ENCODE data around the gene ANKRD42.

ANKRD42 gene

DNA sequence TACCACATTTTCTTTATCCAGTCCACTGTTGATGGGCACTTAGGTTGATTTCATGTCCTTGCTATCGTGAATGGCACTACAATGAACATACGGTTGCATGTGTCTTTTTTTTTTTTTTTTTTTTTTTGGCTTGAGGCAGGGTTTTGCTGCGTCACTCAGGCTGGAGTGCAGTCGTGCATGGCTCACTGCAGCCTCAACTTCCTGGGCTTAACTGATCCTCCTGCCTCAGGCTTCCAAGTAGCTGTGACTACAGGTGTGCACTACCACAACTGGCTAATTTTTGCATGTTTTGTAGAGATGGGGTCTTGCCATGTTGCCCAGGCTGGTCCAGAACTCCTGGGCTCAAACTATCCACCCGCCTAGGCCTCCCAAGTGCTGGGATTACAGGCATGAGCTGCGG is 94.1 kb downstream of the ANKRD42 start:
- DNase-seq (ENCODE audit: low read depth) = no peak

DNA sequence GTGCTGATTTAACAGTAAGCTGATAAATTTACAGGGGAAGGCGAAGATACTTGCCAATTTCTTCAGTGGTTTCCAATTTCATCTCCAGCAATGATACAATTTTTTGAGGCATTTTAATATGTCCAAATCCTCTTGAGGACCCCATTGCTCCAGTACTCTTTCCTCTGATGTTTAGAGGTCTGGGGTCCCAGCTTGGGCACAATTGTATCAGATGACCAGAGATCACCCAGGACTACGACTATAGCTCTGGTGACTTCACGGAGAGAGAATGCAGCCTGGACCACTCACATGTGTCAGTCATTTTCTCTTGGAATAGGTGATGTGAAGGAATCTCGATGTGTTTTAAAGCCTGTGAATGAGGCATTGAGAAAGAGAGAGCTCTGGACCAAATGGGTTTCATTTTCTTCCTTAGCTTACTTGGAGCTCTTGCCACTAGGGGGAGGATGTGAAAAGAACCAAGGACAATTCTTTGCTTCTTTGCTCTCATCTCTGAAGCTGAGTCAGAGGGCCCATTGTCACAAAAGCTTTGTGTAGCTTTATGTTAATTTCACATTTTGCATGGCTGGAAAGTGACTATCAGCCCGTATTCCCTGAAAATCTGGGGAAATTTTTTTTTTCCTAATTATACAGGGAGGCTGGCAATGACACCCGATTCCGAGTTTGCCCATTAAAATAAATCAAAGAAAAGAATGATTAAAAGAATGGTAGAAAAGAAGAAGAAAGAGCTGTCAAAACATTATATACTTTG is 99.4 kb downstream of the ANKRD42 start:
- DNase-seq (ENCODE audit: low read depth) = no peak

DNA sequence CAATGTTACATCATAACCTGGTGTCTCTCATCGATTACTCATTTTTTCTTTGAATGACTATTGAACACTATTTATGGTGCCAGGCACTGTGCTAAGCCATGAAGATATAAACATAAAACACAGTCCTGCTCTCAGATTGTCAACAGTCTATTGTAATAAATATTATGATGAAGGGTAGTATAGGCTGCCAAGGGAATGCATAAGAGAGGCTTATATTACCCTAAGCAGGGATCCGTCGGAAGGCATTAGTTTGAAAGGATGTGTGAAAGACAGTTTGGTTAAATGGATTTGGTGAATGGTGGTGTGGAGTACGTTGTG is 99.9 kb downstream of the ANKRD42 start:
- DNase-seq (ENCODE audit: low read depth) = no peak

DNA sequence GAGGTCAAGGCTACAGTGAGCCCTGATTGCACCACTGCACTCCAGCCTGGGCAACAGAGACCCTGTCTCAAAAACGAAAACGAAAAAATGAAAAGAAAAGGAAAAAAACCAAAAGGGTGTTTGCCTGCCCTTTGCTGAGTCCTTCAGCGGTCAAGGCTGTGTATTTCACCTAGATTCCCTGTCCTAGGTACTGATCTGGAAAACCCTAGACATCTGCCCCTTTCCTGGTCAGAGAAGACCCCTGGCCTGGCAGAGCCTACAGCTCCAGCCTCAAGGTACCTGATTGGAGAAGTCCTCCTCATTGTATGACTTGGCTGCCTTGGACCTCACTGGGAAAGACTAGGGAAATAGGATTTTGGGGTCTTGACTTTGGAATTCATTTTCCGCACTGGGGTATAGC is 100.7 kb downstream of the ANKRD42 start:
- no peak for DNase-seq (ENCODE audit: low read depth)

Measured in T-helper 22 cell (primary cell).